ENCODE measurements around the gene CROCC2.

The CROCC2 gene

DNA sequence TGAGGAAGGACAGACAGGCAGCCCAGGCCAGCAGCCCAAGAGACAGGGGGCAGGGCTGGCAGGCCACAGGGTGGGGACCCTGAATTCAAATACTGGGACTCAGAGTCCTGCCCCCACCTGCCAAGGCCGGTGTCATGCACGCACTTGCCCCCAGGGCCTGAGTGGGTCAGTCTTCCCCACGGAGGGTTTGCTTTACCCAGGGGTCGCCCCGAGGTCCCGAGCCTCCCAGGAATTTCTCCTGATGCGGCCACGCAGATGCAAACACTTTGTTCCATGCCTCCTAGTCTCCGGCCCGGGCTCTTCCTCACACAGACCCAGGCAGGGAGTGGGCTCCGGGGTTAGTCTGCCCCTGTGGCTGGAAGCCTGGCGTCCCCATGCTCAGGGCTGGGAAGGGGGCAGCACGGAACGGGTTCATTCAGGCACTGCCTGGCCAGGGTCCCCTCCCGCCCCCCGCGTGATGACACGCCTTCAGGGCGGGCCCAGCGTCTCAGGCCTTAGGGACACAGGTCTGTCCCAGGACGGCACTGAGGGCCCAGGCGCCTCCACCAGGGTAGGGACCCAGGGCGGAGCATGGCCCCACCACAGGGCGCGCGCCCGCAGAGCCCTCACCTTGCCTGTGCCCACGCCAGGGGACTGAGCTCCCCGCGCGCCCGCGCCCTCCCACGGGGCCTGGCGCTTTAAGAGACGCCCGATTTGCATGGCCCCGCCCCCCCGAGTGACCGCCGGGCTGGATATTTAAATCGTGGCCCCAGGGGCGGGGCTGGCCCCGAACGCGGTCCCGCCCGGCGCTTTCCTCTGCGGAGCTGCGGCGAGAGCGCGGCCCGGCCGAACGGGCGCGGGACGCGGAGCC lies 91.9 kb downstream of the CROCC2 start, which contains the start of gene SNED1:
SNED1 (plus strand) TSS at position 763 of the 850 bp plus-strand sequence. CDS start 220 bp downstream, outside the sequence.
- DNase-seq (ENCODE audit: insufficient read length, low spot score) = peak; percentile 62
- no peak for TF ChIP-seq CTCF (IDR thresholded peaks at IDR 0.05; ENCODE audit: insufficient read depth, missing control alignments)
- no peak for FAIRE-seq

DNA sequence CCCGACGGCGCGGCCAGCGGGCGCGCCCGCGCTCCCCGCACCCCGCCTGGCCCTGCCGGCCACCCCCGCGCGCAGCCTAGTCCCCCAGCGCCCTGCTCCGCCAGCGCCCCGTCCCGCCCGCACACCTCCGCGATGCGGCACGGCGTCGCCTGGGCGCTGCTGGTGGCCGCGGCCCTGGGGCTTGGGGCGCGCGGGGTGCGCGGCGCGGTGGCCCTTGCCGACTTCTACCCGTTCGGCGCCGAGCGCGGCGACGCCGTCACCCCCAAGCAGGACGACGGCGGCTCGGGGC lies 92.5 kb downstream of the CROCC2 start:
- FAIRE-seq (no peak), DNase-seq (ENCODE audit: insufficient read length, low spot score) (no peak)
- no peak for TF ChIP-seq CTCF (IDR thresholded peaks at IDR 0.05; ENCODE audit: insufficient read depth, missing control alignments)

DNA sequence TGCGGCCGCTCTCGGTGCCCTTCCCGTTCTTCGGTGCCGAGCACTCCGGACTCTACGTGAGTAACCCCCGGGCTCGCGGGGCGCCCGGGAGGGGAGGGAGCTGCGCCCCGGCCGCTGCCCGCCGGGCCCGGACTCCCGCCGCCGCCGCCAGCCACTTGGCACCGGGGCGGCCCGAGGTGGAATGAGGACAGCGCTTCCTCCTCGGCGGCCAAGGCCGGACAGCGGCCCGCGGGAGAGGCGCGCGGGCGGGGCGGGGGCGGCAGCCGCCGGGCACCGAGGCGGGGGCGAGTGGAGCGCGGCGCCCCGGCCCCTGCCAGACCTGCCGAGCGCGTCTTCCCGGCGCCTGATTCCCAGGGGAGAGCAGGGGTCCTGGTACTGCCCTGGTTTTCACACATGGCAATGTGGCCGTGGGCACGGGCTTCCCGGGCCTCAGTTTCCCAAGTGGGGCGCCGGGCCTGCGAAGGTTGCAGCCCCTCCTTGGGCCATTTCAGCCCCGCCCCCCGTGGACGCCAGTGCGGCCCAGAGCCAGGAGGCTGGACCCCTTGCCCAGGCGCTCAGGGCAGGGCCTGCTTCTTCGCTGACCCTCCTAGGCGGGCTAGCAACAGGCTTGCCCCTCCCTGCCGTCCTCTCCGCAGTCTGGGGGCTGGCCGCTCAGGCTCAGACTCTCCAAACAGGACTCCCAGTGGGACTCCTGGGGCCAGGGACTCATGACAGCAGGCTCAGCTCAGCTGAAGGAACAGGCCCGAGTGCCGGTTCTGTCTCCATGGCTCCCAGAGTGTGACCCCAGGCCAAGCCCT lies 93.1 kb downstream of the CROCC2 start:
- no peak for FAIRE-seq
- DNase-seq (ENCODE audit: insufficient read length, low spot score) = no peak
- no peak for TF ChIP-seq CTCF (IDR thresholded peaks at IDR 0.05; ENCODE audit: insufficient read depth, missing control alignments)

DNA sequence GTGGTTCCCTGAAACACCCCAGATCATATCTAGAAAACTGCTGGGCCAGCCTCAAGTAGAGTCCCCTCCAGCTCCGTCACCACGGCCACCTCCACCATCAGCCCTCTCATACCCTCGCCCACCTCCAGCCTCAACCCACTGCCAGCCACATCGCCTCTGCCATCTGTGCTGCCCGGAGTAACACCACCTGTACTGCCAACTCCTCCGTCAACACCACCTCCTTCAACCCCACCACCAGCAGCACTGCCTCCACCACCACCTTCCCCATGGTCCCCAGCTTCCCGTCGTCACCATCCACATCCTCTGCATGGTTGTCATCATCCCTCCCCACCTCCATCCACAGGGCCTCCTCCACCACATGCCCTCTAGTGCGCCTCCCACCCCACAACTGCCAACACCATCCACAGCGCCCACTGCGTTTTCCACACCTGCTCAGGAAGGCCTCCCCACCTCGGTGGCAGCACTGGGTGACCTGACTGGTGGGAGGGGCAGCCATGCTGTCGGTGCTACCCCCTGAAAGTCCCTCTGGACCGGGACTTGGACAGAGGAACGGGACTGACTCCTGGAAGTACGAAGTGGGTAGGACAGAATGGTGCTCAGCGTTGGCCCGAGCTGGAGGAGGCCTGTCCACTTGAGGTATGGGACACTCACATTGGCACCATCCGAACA lies 93.9 kb downstream of the CROCC2 start:
- FAIRE-seq (no peak), DNase-seq (ENCODE audit: insufficient read length, low spot score) (no peak)
- no peak for TF ChIP-seq CTCF (IDR thresholded peaks at IDR 0.05; ENCODE audit: insufficient read depth, missing control alignments)

- FAIRE-seq (no peak), DNase-seq (ENCODE audit: insufficient read length, low spot score) (no peak)
- no peak for TF ChIP-seq CTCF (IDR thresholded peaks at IDR 0.05; ENCODE audit: insufficient read depth, missing control alignments)
Observed at GRCh38 chr2:241000831-241001321, 94.7 kb downstream of the CROCC2 start.

DNA sequence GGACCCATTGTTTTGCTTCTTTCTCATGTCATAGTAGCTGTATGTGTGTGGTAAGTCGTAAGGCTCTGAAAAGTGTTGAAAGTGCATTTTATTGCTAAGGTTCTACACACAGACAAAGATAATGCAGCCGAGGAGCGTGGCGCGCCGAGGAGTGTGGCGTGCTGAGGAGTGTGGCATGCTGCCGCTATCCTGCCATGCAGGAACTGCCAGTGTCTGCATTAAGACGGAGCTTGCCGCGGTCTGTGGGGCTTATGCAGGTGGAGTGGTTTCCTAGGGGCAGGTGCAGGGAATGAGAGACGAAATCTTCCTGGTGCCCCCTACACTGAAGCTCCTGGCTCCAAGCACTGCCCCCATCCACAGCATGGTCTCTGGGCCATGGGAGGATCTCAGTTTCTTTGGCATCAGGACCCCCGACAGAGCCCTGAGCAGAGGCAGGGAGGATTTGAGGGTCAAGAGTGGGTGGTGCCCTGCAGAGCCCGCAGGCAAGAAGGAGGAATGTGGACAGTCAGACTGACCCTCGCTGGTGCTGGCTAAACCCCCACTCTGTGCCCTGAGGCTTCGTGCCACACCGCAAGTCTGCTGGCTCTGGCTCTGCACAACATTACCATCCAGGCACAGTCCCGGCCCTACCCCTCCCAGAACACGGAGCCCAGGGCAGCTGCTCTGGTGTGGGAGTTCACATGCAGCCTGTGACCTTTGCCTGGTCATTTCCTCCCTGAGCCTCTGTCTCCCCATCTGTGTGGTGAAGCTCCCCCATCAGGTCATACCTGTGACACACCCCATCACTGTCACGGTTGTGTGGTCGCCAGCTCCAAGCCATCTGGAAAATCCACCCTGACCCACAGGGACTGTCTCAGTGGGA lies 95.5 kb downstream of the CROCC2 start:
- TF ChIP-seq CTCF (IDR thresholded peaks at IDR 0.05; ENCODE audit: insufficient read depth, missing control alignments) = no peak
- no peak for FAIRE-seq
- DNase-seq (ENCODE audit: insufficient read length, low spot score) = no peak
